ENCODE results near the gene TFPI. TPM values are rescaled to one million over a fixed set of nuclear protein-coding genes. Genes with fewer than 3 reads are reported as not detected.

The TFPI gene
- total and polyA plus RNA-seq, 2 donors (not counting 1 experiment from before 2014, with no cell fraction given) = not detected

DNA sequence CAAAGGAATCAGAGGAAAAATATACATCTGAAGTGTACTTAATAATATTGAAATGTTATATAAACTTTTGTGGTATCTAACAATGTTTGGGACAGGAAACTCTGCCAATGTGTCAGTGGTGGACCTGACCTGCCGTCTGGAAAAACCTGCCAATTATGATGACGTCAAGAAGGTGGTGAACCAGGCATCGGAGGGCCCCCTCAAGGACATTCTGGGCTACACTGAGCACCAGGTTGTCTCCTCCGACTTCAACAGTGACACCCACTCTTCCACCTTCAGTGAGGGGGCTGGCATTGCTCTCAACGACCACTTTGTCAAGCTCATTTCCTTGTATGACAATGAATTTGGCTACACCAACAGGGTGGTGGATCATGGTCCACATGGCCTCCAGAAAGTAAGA, 138.8 kb downstream of the TFPI start:
- POLR2A ChIA-PET = no interaction called here
- H3K9me3 ChIP-seq (ENCODE audit: control extremely low read depth in 1 of 3, control insufficient read depth in 2 of 3, insufficient read depth in 1 of 3, low read length in 2 of 3) = no peaks in the 10 kb centered on the region
- H3K4me2 ChIP-seq (replicated peaks; ENCODE audit: low read depth, low read length, poor library complexity, severe bottlenecking) = no peak overlapping the region
- H3K27ac Mint-ChIP-seq = no peak overlapping the region
- TF ChIP-seq, protein P1, sequence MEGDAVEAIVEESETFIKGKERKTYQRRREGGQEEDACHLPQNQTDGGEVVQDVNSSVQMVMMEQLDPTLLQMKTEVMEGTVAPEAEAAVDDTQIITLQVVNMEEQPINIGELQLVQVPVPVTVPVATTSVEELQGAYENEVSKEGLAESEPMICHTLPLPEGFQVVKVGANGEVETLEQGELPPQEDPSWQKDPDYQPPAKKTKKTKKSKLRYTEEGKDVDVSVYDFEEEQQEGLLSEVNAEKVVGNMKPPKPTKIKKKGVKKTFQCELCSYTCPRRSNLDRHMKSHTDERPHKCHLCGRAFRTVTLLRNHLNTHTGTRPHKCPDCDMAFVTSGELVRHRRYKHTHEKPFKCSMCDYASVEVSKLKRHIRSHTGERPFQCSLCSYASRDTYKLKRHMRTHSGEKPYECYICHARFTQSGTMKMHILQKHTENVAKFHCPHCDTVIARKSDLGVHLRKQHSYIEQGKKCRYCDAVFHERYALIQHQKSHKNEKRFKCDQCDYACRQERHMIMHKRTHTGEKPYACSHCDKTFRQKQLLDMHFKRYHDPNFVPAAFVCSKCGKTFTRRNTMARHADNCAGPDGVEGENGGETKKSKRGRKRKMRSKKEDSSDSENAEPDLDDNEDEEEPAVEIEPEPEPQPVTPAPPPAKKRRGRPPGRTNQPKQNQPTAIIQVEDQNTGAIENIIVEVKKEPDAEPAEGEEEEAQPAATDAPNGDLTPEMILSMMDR (IDR thresholded peaks at IDR 0.05) = no peak
- no peaks in the 10 kb centered on the region for H3K27me3 Mint-ChIP-seq
- H3K79me2 ChIP-seq (ENCODE audit: control insufficient read depth, insufficient read depth, low read length) = no peaks in the 10 kb centered on the region
- no peak for ATAC-seq (ENCODE audit: low read depth)
- H3K27me3 ChIP-seq (replicated peaks in 1 of 4; ENCODE audit: control extremely low read depth in 1 of 4, control insufficient read depth in 3 of 4, insufficient read depth in 4 of 4, low read length in 3 of 4) = no peaks in the 10 kb centered on the region
- CTCF ChIA-PET = no interaction called here
- intact Hi-C loops (cut with micrococcal nuclease) = no loop called here
- no peak overlapping the region for H3K9ac ChIP-seq (ENCODE audit: low read length)
- no peaks in the 10 kb centered on the region for H4K20me1 ChIP-seq (ENCODE audit: control insufficient read depth, insufficient read depth, low read length, poor library complexity, severe bottlenecking)
- 86% methylated on average over 4 of the region's 5 CpGs for WGBS (ENCODE audit: insufficient coverage)
- no peak overlapping the region for H3K4me3 ChIP-seq (ENCODE audit: control extremely low read depth in 1 of 5, extremely low read depth in 1 of 5, insufficient read depth in 1 of 5, low read depth in 2 of 5, low read length in 4 of 5)
- no peaks in the 10 kb centered on the region for H3K4me1 Mint-ChIP-seq
- peak; percentile 1 for DNase-seq
- no peak overlapping the region for H3K4me3 Mint-ChIP-seq
- H3K36me3 ChIP-seq (replicated peaks in 1 of 2; ENCODE audit: control extremely low read depth in 1 of 2, control insufficient read depth in 1 of 2, extremely low read depth in 1 of 2, insufficient read depth in 2 of 2, low read length in 1 of 2) = no peaks in the 10 kb centered on the region
- H3K27ac ChIP-seq (ENCODE audit: low read length in 2 of 2) = no peak overlapping the region
- H2AFZ ChIP-seq (ENCODE audit: insufficient read depth, low read depth, low read length, poor library complexity, severe bottlenecking) = no peak overlapping the region
- peaks cover 2% of the 10 kb centered on the region for H3K9me3 Mint-ChIP-seq (ENCODE audit: insufficient read depth)
- no peaks in the 10 kb centered on the region for H3K4me1 ChIP-seq (ENCODE audit: control insufficient read depth in 2 of 2, insufficient read depth in 2 of 2, low read length in 2 of 2)

Small RNA genes within 50 kb of the gene (small RNA-seq; reads per million reads assigned to genes)
- not detected for gene GAPDHP59 (ENCODE audit: insufficient read length, low read depth, low replicate concordance)

Other genes starting within 250 kb of the TFPI start
- 0.15 and 0.39 TPM in 2 replicates for gene CALCRL, start 106.2 kb downstream of the TFPI start, total RNA-seq
- 0.09 and 0.21 TPM in 2 replicates for gene CALCRL, start 106.2 kb downstream of the TFPI start, polyA plus RNA-seq